K562 (cell line): Measurements from ENCODE around the gene GOLGA2. TPM values are rescaled to one million over a fixed set of nuclear protein-coding genes. Genes with fewer than 3 reads are reported as not detected.

ENCODE experiments used
- C11orf30 ChIP-seq: fragments of 450-650 bp; IDR thresholded peaks from 2 replicates; pipeline ENCODE4 v1.6.1; 2016; ENCODE audit warnings: low read depth, mild to moderate bottlenecking
- CHD4 ChIP-seq: fragments of 200-600 bp; sonication (generic); IDR thresholded peaks from 3 replicates; pipeline ENCODE4 v1.6.1; 2012; ENCODE audit warnings: low read depth, mild to moderate bottlenecking, mixed read lengths, low read length, inconsistent platforms; ENCODE audit not compliant: insufficient read depth, insufficient replicate concordance, poor library complexity, severe bottlenecking
- HMG20B ChIP-seq: fragments of 250-450 bp; sonication (Bioruptor Pico); IDR thresholded peaks from 2 replicates; pipeline ENCODE4 v1.5.0; 2021; ENCODE audit warnings: mild to moderate bottlenecking
- HOXB6 ChIP-seq: fragments of 250-450 bp; sonication (Bioruptor Pico); IDR thresholded peaks from 2 replicates; pipeline ENCODE4 v1.5.1; 2022; ENCODE audit warnings: mild to moderate bottlenecking, borderline replicate concordance
- MAZ ChIP-seq, 2 experiments: fragments of 450-650 bp in 1 of 2; sonication (generic) in 1 of 2; formaldehyde crosslinking; IDR thresholded peaks in 1 of 2; conservative IDR thresholded peaks in 1 of 2; 2 replicates each; pipeline versions ENCODE4 v1.4.0 to v1.5.0; 2020; ENCODE audit warnings: mild to moderate bottlenecking in 1 of 2, missing genetic modification reagents in 1 of 2
- MED1 ChIP-seq: sonication (generic); formaldehyde crosslinking; IDR thresholded peaks from 2 replicates; pipeline ENCODE4 v1.8.1; 2023; ENCODE audit warnings: missing genetic modification reagents, borderline replicate concordance
- MEIS2 ChIP-seq: fragments of 450-650 bp; IDR thresholded peaks from 2 replicates; pipeline ENCODE4 v1.6.1; 2014; ENCODE audit warnings: mild to moderate bottlenecking; ENCODE audit not compliant: partially characterized antibody
- MYC ChIP-seq, 2 experiments: fragments of 250-450 bp in 1 of 2; sonication (Bioruptor Pico) in 1 of 2; IDR thresholded peaks; 2 replicates each; pipeline versions ENCODE4 v1.5.1 to v1.6.1; 2012 to 2021; ENCODE audit warnings: low read depth in 2 of 2, borderline replicate concordance in 1 of 2, improper control_type of control experiment in 1 of 2, low read length in 1 of 2, mild to moderate bottlenecking in 1 of 2, moderate library complexity in 1 of 2
- RAD51 ChIP-seq: fragments of 450-650 bp; IDR thresholded peaks from 2 replicates; pipeline ENCODE4 v1.7.1; 2016; ENCODE audit warnings: low read depth, mild to moderate bottlenecking, borderline replicate concordance
- RBM25 ChIP-seq: fragments of 200-400 bp; formaldehyde crosslinking; IDR thresholded peaks from 2 replicates; pipeline ENCODE4 v1.6.1; 2018; ENCODE audit warnings: low read length, low read depth, moderate library complexity; ENCODE audit not compliant: severe bottlenecking
- TOE1 ChIP-seq, 2 experiments: fragments of 450-650 bp in 1 of 2; sonication (generic) in 1 of 2; formaldehyde crosslinking in 1 of 2; IDR thresholded peaks; 2 replicates each; pipeline versions ENCODE4 v1.7.1 to v1.8.0; 2016 to 2022; ENCODE audit warnings: borderline replicate concordance in 2 of 2, mild to moderate bottlenecking in 2 of 2, antibody characterized with exemption in 1 of 2, inconsistent platforms in 1 of 2, low read depth in 1 of 2, missing genetic modification reagents in 1 of 2, moderate library complexity in 1 of 2
- ZNF436 ChIP-seq: fragments of 250-450, 450-650 bp; sonication (Bioruptor Pico); formaldehyde crosslinking; IDR thresholded peaks from 2 replicates; pipeline ENCODE4 v1.7.0; 2020; ENCODE audit warnings: mild to moderate bottlenecking
- polyA plus RNA-seq, 8 experiments: library from polyadenylated mRNA; depleted of rRNA in 4 of 8; stranded (reverse) in 5 of 8; unstranded in 3 of 8; fragments of >200 nt; fragmentation: Nextera tagmentation in 2 of 8; fragmentation: Illumina TruSeq in 1 of 8; extraction: Ambion mirVana in 2 of 8; extraction: Trizol in 1 of 8; gene quantifications; 2 replicates each; pipeline versions ENCODE4 v1.2.1 to v1.2.3, GENCODE V29; 2011 to 2014; ENCODE audit warnings: inconsistent platforms in 1 of 8, missing spikeins in 1 of 8
- total RNA-seq, 7 experiments: library from RNA; depleted of rRNA in 6 of 7; stranded (reverse); fragments of >200 nt in 6 of 7; fragmentation: Illumina TruSeq in 2 of 7; extraction: Trizol in 2 of 7; gene quantifications; 2 replicates each; pipeline versions ENCODE4 v1.2.1 to v1.2.3, GENCODE V29; 2011 to 2021; ENCODE audit warnings: low replicate concordance in 1 of 7
- TF ChIP-seq, protein P1 (sequence below): sonication (generic); formaldehyde crosslinking; IDR thresholded peaks from 2 replicates; pipeline ENCODE4 v1.9.0; 2022; ENCODE audit warnings: mild to moderate bottlenecking, missing genetic modification reagents
- TF ChIP-seq, protein P2 (sequence below): fragments of 450-650 bp; conservative IDR thresholded peaks from 2 replicates; pipeline ENCODE4 v1.6.1; 2016; ENCODE audit warnings: missing genetic modification characterization, low read depth, mild to moderate bottlenecking, missing compliant biosample characterization, moderate library complexity
- TF ChIP-seq, protein P3 (sequence below): IDR thresholded peaks from 3 replicates; pipeline ENCODE4 v1.6.1; 2011; ENCODE audit warnings: borderline replicate concordance, mild to moderate bottlenecking, moderate library complexity; ENCODE audit not compliant: insufficient read length; ENCODE audit errors: extremely low read depth

The GOLGA2 gene
- total and polyA plus RNA-seq, 9 of the 15 experiments (the other 6 are each of a cell fraction or from before 2014, with no cell fraction given) = 15.7 to 138 (median 76.0) TPM

DNA sequence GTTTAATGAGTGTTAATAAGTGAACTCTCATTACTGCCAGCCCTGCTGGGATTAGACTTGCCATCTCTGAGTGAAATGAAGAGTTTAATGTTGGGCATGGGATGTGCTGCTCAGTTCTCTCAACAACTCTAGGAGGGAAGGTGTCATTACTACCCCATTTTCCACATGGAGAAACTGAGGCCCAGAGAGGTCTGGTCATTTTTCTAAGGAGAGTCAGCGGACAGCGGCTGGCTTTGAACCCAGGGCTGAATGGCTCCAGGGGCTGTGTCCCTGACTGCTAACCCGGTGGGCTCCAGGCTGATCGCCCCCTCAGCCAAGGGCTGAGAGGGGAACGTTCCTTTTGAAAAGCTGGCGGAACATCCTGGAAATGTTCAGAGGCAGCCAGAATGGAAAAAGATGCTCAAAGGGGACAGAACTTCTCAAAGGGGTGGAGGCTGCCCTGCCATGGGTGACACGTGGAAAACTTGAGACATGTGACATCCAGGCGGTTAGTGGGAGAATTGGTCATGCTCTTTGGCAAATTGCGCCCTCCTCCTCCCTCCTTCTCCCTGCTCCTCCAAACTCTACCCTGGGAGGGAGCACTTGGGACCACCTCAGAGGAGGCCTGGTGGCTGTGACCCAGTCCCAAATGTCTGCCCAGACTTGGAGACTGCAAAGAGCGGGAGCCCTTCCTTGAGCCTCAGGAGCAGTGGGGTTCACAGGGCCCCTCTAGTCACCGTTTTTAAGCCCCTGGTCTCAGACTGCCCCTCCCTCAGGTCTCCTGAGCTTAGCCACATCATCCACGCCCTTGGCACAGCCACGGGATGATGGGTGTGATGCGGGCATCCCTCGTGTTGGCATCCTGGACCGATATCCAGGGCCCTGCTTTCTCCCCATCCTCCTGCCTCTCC is 43.9 kb downstream of the GOLGA2 start (continued):
- TF ChIP-seq, protein P1, sequence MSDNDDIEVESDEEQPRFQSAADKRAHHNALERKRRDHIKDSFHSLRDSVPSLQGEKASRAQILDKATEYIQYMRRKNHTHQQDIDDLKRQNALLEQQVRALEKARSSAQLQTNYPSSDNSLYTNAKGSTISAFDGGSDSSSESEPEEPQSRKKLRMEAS (CRISPR knock-in tag) = 0 out of 2 replicates have a peak, but pooled peaks have one; percentile 46
- TF ChIP-seq HOXB6 (CRISPR knock-in tag) = no peak
- no peak for TF ChIP-seq C11orf30
- peak; percentile 12; the same call in 1 of the 2 replicates for TF ChIP-seq ZNF436 (CRISPR knock-in tag)
- peak; percentile 35; the same call in 1 of the 2 replicates for TF ChIP-seq RAD51
- TF ChIP-seq MAZ (CRISPR knock-in tag; conservative IDR thresholded peaks at IDR 0.05 in 1 of 2, IDR thresholded peaks at IDR 0.05 in 1 of 2) = 0 out of 4 replicates have a peak, but pooled peaks of 1 of the 2 experiments have one; percentile 18
- no peak for TF ChIP-seq RBM25
- TF ChIP-seq MEIS2 = peak; percentile 10
- no peak for TF ChIP-seq HMG20B (CRISPR knock-in tag)
- 0 out of 2 replicates have a peak, but pooled peaks have one; percentile 35 for TF ChIP-seq TOE1 (IDR thresholded peaks at IDR 0.05; ENCODE audit: borderline replicate concordance)
- TF ChIP-seq TOE1 (CRISPR knock-in tag; IDR thresholded peaks at IDR 0.05; ENCODE audit: borderline replicate concordance, low read depth) = no peak
- TF ChIP-seq, protein P2, sequence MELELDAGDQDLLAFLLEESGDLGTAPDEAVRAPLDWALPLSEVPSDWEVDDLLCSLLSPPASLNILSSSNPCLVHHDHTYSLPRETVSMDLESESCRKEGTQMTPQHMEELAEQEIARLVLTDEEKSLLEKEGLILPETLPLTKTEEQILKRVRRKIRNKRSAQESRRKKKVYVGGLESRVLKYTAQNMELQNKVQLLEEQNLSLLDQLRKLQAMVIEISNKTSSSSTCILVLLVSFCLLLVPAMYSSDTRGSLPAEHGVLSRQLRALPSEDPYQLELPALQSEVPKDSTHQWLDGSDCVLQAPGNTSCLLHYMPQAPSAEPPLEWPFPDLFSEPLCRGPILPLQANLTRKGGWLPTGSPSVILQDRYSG (tag) = no peak
- no peak for TF ChIP-seq MED1 (CRISPR knock-in tag)
- TF ChIP-seq, protein P3, sequence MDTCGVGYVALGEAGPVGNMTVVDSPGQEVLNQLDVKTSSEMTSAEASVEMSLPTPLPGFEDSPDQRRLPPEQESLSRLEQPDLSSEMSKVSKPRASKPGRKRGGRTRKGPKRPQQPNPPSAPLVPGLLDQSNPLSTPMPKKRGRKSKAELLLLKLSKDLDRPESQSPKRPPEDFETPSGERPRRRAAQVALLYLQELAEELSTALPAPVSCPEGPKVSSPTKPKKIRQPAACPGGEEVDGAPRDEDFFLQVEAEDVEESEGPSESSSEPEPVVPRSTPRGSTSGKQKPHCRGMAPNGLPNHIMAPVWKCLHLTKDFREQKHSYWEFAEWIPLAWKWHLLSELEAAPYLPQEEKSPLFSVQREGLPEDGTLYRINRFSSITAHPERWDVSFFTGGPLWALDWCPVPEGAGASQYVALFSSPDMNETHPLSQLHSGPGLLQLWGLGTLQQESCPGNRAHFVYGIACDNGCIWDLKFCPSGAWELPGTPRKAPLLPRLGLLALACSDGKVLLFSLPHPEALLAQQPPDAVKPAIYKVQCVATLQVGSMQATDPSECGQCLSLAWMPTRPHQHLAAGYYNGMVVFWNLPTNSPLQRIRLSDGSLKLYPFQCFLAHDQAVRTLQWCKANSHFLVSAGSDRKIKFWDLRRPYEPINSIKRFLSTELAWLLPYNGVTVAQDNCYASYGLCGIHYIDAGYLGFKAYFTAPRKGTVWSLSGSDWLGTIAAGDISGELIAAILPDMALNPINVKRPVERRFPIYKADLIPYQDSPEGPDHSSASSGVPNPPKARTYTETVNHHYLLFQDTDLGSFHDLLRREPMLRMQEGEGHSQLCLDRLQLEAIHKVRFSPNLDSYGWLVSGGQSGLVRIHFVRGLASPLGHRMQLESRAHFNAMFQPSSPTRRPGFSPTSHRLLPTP = no peak
- peak; percentile 43; the same call in 1 of the 2 replicates for TF ChIP-seq MYC (IDR thresholded peaks at IDR 0.05; ENCODE audit: low read depth, low read length)
- no peak for TF ChIP-seq MYC (CRISPR knock-in tag; IDR thresholded peaks at IDR 0.05; ENCODE audit: borderline replicate concordance, low read depth)
- peak; percentile 63 for TF ChIP-seq CHD4
